HG03045 (cell line): ENCODE data around the gene GNAO1.

Source experiments
- ATAC-seq: cut with Tn5 transposase; IDR thresholded peaks from one replicate; pipeline ENCODE4 v1.9.1; 2021; ENCODE audit warnings: mild to moderate bottlenecking, moderate library complexity; ENCODE audit not compliant: unreplicated experiment

Gene GNAO1

DNA sequence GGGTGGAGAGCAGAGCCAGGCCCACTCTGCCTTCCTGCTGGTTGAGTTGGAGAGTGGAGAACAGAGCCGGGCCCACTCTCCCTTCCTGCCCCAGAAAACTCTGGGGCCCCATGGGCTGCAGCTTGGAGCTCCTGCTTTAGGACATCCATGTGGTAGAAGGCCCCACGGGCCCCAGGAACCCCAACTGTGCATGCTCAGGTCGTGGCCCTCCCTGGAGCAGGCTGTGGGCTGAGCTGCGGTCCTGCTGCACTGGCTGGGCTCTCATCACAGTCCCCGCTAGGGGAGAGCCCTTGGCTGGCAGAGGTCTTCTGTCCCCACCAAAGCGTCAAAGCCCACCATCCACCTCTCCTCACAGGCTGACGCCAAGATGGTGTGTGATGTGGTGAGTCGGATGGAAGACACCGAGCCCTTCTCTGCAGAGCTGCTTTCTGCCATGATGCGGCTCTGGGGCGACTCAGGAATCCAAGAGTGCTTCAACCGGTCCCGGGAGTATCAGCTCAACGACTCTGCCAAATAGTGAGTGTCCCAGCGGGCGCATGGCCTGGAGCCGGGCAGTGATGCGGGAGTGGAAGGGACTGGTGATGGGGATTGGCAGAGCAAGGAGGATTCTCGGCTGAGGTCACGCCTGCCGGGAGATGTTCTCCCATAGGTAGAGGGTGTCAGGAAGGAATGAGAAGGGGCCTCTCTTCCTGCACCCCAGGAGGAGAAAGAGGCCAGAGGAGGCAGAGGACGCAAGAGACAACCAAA is 137.2 kb downstream of the GNAO1 start:
- ATAC-seq, result no peak

DNA sequence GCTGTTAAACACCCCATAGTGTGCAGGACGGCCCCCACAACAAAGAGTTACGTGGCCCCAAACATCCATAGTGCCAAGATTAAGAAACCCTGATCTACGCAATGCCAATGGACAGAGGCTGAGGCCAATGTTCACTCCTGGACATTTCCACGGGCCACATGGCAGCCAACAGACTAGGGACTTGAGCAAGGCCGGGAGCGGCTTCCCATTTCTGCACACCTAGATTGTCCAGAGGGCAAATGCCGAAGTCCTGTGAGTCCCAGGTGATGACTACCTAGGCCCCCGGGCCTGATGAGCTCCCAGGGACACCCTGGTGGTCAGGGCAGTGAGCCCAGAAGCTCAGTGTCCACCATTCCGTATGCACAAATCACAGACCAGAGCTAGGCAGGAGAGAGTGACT is 138.6 kb downstream of the GNAO1 start:
- no peak for ATAC-seq

DNA sequence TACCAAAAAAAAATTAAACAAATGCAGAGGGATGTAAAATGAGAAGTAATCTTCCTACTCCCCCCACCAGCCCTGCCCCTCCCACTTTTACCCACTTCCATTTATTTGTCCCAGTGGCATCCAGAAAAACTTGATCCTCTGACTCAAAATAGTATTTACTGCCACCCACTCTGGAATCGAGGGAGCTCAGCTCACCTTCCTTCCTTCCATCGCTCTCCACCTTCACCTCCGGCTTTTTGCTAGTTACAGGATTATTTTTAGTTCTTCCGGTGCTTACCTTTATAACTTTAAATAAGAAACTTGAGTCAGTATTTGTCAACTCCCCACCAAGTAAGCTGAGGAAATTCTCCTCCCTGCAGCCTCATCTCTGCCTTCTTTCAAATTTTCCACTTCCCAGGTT is 139.2 kb downstream of the GNAO1 start:
- ATAC-seq, result no peak

DNA sequence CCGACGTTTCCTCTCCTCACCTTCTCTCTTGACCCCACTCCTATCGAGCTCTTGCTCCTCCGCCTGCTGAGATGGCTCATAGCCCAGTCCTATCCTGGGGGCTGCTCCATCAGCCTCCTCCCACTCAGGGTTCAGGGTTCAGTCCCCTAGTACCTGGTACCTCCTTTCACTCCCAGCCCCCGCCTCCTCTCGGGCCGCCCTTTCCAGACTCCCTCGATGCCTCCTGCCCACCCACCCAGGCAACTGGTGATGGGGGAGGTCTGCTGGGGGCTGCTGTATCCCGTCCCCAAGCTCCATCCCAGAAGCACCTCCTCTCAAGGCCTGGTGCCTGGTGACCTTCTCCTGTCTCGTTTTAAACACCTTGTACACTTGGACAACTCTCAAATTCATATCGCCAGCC is 140.1 kb downstream of the GNAO1 start:
- ATAC-seq, result no peak

DNA sequence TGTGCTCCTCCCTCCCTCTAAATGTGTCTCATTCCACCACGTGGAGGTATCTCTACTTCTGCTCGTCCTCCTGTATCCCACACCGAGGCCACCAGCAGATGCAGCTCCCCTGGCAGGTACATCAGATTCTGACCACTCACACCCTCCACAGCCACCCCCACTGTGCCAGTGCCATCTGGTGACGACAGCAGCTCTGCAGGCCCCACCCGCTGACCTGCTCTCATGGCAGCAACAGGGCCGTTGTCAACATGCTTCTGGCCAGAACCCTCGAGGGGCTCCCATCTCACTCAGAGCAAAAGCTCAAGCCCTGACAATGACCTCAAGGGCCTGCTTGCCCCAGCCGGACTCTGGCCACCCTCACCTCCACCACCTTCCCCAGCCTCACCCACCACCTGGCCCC is 140.6 kb downstream of the GNAO1 start:
- ATAC-seq, result no peak

DNA sequence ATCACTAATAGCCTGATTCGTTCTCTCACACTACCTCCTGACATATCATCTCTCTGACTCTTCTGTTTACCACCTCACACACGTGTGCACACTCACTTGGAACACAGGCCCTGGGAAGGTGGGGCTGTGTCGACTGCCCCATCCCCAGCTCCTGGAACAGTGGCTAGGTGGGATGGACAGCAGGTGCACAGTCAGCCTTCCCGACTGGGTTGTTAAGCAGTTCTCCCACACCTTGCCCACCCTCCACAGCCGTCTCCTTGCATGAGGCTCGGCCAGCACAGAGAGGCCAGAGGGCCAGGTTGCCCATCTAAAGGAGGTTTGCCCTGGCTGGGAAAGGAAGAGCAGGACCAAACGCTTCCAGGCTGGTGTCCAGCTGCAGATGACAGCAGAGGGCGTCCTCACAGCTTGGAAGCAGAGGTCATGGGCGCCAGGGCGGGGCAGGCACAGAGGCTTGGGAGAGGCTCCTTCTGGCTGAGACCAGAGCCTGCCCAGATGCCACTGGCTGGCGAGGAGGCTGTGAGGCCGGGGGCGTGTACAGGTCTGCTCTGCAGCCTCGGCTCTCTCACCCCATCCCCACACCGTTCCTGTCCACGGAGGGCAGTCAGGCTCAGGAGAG is 141.3 kb downstream of the GNAO1 start:
- no peak for ATAC-seq

DNA sequence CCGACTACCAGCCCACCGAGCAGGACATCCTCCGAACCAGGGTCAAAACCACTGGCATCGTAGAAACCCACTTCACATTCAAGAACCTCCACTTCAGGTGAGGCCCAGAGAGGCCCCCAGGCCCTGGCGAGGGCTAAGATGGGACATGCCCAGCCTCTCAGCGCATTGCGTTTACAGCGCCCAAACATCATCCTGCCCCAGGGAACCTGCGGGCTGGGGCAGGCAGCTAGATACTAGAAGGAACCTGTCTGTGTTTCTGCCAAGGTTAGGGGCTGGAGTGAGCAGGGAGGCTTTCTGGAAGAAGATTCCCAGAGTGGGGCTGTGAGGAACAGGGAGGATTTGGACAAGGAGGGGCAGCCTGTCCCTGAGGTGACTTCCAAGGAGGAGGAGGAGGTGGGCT is 143.5 kb downstream of the GNAO1 start:
- ATAC-seq, result no peak

DNA sequence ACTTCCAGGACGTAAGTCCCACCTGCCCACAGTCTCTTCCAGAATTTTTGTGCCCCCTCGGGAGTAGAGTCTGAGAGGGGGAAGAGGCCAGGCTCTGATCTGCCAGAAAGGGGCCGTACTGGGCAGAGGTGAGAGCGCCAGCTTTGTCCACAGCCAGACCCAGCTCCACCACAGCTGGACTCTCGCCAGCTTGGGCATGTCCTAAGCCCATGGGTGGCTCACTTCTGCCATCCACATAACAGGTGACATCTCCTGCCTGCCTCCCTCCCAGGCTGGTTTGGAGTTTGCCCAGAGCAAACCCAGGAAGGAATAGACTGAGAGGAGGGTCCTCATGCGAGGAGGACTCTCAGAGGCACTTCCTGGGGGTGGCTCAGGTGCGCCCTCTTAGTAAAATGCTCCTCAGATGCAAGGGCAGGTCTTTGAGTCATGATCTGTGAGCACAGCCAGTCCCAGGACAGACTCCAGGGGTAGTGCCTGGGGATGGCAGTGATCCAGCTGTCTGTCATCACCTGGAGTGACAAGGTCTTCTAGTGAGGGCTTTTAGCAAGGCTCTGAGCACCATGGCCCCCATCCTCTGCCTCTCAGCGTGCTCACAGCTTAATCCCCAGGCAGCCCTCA is 144.9 kb downstream of the GNAO1 start:
- ATAC-seq, result no peak

DNA sequence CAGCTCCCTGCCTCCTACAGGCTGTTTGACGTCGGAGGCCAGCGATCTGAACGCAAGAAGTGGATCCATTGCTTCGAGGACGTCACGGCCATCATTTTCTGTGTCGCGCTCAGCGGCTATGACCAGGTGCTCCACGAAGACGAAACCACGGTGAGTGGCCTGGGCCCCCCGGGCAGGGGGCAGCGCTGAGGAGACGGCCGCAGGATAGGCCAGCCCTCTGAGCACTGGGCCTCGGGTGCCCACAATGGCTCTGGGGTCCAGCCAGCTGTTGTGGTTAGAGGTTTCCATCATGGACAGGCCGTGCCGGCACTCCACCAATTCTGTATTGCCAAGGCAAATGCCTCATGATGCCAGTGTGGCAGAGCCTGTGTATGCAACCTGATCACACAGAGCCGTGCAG is 145.4 kb downstream of the GNAO1 start:
- ATAC-seq, result no peak

DNA sequence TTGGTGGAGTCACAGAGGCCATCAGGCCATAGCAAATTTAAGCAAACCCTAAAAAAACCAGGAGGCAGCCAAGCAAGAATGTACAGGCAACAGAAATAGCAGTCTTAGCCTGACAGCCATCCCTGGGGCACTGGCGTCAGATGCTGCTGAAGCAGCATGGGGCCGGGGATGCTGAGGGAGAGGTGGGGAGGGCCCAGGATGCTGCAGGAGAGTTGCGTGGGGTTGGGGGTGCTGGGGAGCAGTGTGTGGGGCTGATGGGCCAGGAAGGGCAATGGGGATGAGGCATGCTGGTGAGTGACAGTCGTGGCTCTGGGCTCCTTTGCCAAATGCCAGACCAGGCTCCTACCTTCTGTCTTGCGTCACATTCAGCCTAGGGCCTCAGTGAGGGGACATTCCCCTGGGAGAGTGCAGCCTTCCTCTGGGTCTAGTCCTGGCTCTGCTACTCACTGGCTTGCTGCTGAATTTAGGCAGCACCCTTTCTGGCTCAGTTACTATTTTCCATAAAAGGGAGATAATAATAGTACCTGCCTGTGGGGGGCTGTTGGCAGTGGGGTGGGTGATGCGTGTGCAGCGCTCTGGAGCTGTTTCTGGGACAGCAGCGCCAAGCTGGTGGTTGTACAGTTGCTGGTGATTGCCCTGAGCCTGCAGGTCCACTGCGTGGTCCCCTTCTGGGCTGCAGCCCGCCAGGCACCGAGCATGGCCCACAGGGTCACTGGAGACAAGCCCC is 146.0 kb downstream of the GNAO1 start:
- ATAC-seq, result no peak

DNA sequence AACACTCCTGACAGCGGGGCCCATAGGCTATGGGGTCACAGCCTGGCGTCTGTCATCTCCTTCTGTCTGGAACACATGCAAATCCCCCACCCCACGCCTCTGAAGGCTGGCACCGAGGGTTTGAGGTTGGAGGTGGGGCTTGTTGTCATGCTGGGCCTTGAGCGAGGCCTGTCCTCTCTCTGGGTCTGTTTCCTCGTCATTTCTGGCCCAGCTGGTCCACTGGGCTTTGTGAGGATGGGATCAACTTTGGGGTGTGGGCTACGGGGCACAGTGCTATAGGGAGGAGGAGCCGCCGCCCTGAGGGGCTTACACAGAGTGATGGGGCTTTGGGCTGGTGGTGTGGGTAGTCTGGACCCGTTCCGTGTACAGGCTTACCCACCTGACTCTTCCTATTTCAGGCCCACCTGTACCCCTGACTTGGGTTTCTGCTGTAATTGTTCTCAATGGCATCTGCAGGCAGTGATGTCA is 146.6 kb downstream of the GNAO1 start:
- ATAC-seq, result no peak

DNA sequence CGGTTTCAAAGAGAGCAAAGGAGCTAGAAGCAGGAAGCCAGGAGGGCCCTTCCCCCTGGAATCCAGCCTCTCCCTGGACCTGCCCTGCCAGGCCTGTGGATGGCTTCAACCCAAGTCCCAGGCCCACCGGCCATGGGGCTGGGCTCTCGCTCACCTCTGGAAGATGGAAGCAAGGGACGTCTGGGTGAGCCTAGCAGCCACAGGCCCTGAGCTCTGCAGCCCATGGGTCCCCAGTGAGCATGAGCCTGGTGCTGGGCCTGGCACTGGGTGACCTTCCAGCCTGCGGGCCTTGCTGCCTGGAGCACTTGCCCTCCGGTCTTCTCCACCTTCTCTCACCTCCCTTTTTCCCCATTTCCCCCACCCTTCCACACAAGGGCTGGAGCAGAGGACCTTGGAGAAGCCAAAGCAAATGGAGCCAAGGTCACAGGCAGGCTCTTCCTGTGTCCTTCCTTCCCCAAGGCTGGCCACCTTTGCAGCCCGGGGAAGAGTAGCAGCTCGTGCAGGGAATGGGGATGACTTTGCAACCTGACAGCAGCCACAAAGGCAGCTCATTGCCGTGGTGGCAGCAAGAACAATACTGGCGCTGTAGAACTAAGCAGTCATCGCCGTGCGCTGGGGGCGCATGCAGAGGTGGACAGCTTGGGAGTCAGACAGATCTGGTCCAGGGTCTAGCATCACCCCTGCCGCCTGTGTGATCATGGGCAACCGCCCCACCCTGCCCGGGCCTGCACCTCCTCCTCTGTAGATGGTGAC is 147.5 kb downstream of the GNAO1 start:
- no peak for ATAC-seq

DNA sequence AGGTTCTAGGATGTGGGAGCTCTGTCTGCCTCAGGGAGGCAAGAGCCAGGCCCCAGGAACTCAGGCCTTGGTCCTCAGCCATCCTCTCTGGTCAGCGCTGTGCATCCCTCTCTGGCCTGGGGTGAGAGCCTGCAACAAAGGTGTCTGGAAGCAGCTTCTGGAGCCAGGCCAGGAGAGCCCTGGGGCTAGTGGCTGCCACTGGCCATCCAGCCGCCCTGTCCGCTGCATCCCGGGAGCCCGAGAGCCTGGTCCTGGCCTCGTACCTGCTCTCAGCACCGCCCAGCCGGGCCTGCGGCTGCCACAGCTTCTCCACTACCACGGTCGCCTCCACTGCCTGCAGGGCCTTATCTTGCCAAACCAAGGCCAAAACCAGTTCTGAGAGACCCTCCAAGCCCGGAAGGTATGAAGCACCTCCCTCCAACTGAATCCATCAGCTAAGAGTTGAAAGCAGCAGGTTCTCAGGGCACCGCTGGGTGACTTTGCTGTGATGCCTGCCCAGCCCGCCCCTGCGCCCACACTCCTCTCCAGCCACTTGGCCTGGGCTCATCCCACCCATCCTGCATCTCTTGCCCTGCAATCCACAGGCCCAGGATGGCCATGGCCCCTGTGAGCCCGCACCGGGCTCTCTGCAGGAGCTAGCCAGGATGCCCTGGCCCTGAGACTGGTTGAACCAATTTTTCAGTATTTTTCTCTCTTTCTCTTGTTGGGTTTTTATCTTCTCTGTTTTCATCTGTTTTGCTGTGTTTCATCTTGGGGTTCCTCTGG is 148.3 kb downstream of the GNAO1 start:
- ATAC-seq, result no peak

DNA sequence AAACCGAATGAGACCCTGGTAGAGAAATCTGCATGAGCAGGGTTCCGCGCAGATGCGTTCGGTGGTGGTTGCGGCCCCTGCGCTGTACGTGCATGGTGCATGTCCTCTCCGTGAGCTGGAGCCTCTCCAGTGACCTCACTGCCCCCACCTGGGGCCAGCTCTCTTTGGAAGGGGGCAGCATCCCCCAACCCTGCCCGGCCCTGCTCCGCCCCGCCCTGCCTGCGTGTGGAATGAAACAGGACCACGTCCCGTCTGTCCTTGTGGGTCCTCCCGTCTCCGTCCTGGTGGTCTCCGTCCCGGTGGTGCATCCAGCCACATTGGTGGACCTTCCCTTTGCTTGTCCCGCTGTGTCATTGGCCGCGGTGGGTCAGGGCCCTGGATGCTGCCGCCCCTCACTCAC is 149.1 kb downstream of the GNAO1 start:
- no peak for ATAC-seq

DNA sequence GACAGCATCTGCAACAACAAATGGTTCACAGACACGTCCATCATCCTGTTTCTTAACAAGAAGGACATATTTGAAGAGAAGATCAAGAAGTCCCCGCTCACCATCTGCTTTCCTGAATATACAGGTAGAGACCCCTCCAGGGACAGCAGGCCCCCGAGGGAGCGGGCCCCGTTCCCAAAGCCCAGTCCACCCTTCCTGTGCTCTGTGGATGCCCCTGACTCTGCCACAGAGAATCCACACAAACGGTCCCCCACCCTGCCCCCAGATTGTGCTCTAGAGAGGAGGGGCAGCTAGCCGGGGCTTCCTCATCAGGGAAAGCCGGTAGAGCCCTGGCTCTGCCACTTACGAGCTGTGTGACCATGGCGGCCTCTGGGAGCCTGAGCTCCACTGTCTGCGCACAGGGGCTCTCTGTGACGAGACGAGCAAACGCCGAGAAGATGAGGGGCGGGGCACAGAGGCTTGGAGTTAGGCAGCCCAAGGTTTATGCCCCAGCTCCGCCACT is 149.6 kb downstream of the GNAO1 start:
- ATAC-seq, result no peak

DNA sequence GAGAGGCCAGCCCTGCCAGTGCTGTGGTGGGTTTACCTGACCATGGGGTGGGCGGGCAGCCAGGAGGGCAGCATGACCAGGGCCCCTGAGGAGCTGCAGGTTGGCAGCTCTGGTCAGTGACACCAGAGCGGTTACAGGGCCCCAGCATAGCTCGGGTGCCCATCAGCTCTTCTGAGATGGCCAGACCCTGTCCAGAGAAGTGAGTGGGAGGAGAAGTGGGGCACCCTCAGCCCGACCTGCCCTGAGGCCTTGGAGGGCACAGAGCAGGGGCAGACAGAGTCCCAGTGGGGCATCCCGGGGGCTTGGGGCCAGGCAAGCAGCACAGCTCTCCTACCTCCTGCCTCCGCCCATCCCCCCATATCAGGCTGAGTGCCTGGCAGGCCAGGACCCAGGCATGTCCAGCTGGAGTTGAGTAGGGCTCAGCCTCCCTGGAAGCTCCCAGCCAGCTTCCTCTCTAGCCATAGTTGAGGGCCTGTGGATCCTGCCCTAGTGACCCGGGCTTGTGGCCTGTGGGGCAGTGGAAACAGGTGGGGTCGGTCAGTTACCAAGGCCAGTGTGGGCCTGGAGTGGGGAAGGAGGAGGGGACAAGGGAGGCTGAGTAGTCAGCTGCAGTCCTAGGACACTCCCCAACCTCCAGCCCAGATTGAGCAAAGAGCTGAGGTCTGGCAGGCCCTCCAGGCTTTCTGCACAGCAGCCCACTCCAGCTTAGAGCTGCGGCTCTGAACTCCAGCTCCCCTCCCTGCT is 150.5 kb downstream of the GNAO1 start:
- ATAC-seq, result no peak

DNA sequence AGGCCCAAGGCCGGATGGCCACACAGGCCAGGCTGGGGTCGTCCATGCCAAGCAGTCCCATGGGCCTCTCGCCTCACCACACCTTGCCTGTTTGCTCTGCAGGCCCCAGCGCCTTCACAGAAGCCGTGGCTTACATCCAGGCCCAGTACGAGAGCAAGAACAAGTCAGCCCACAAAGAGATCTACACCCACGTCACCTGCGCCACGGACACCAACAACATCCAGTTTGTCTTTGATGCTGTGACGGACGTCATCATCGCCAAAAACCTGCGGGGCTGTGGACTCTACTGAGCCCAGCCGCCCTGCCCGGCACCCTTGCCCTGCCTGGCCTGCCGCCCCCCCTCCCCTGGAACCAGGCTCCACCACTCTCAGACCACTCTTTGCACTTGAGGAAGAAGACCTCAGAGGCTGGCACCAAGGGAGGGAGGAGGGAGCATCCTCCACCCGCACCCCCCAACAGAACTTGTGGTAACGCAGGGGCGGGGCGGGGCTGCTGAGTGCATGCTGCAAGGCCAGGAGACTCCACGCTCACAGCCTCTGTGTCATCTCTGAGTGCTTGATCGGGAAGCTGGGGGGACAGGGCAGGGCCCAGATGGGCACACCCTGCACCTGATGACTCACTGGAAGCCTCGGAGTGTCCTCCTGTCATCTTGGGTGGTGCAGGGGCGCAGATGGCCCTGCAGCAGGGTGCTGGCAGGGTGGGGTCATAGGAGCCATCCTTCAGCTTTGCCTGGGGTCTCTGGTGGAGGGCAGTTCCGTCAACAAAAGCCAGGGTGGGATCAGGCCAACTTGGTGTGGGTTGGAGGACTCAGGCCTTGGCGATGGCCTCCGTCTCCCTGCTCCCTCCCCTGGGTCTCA is 152.6 kb downstream of the GNAO1 start:
- ATAC-seq, result no peak
